Aorta (tissue), 5 donors: ENCODE measurements around the gene TSPO. TPM values are rescaled to one million over a fixed set of nuclear protein-coding genes. Genes with fewer than 3 reads are reported as not detected.

Experiments
- ATAC-seq: fragments of 200-7000 bp; cut with Tn5 transposase; one replicate; pipeline ENCODE4 v1.9.1; 2022; ENCODE audit warnings: moderate library complexity; ENCODE audit not compliant: low FRiP score
- DNase-seq, 2 donors: peaks; one replicate each; pipeline ENCODE4 v3.0.0-alpha.2; 2020
- H3K27ac ChIP-seq, 2 donors: one replicate each; pipeline ENCODE4 v1.5.1; 2013; ENCODE audit warnings: low read length in 2 of 2, mild to moderate bottlenecking in 2 of 2, moderate library complexity in 2 of 2, control low read depth in 1 of 2, inconsistent platforms in 1 of 2, low read depth in 1 of 2
- H3K27me3 ChIP-seq, 2 donors: one replicate each; pipeline ENCODE4 v1.6.1; 2013; ENCODE audit warnings: control low read depth in 1 of 2, low read length in 1 of 2, mild to moderate bottlenecking in 1 of 2, moderate library complexity in 1 of 2; ENCODE audit not compliant: insufficient read depth in 2 of 2, control insufficient read depth in 1 of 2
- H3K36me3 ChIP-seq, 2 donors: one replicate each; pipeline ENCODE4 v1.6.1; 2013; ENCODE audit warnings: control low read depth in 1 of 2, low read length in 1 of 2, mild to moderate bottlenecking in 1 of 2; ENCODE audit not compliant: insufficient read depth in 2 of 2, control insufficient read depth in 1 of 2
- H3K4me1 ChIP-seq, 2 donors: one replicate each; pipeline ENCODE4 v1.6.1; 2013; ENCODE audit warnings: low read length in 2 of 2, control low read depth in 1 of 2, mild to moderate bottlenecking in 1 of 2, moderate library complexity in 1 of 2; ENCODE audit not compliant: insufficient read depth in 2 of 2, control insufficient read depth in 1 of 2
- H3K4me3 ChIP-seq, 2 donors: one replicate each; pipeline ENCODE4 v1.5.1; 2013; ENCODE audit warnings: low read length in 2 of 2, control low read depth in 1 of 2, mild to moderate bottlenecking in 1 of 2
- H3K9me3 ChIP-seq: one replicate; pipeline ENCODE4 v1.6.1; 2013; ENCODE audit warnings: mild to moderate bottlenecking, low read length; ENCODE audit not compliant: control insufficient read depth
- WGBS, 2 donors: extraction: QIAGEN DNeasy Blood & Tissue Kit; methylation state at CpG; one replicate each; pipeline ENCODE4 v1.1.7; 2013; 5-methylcytosine and 5-hydroxymethylcytosine counted together
- intact Hi-C, 2 donors: fragments of 100-400 bp; cut with DNase I; formaldehyde crosslinking; loops; one replicate each; pipeline versions ENCODE4 v1.14.2 to v1.15.0; 2022
- polyA plus RNA-seq, 2 donors: library from polyadenylated mRNA; stranded (reverse); fragments of 200-250 nt; gene quantifications; one replicate each; pipeline ENCODE4 v1.2.3, GENCODE V29; 2013
- total RNA-seq, 2 donors: library from RNA; stranded (reverse); fragmentation: NEBNext Ultra II Directional; extraction: Animal tissue kit (Norgen Biotek cat#: 25700); gene quantifications; one replicate each; pipeline ENCODE4 v1.2.1, GENCODE V29; 2021
- donor health status: healthy with polysubstance abuse.
- donor health status: Bipolar disorder and iron deficiency.
- donor health status: DM: no; HTN: no; CAD: no.
- donor health status: DM: no; HTN: no; CAD: no.
- donor health status: DM: yes; HTN: yes; CAD: no.

The TSPO gene
- total and polyA plus RNA-seq, 4 donors: 88.7 to 311 (median 204) TPM

GRCh38 chr22:43152357-43153071 lies 1.2 kb downstream of the TSPO start:
- Histone ChIP-seq H3K36me3 (no peaks in the 10 kb centered on the region), H3K4me1 (no peaks in the 10 kb centered on the region), H3K27ac (peak overlapping the region in 1 of 2 donors; percentile 87), H3K27me3 (no peaks in the 10 kb centered on the region), H3K4me3 (peak overlapping the region; percentile 68 to 78), H3K9me3 (no peaks in the 10 kb centered on the region)
- intact Hi-C loops: loop anchor here in 1 of 2 donors (2.0 kb wide), 1 partner anchor 34 kb away; the partner anchor contains the start of gene TTLL12
- peak; percentile 90 for DNase-seq
- WGBS, 2 donors: 1 to 2% methylated on average over 22 of the region's 22 CpGs
- ATAC-seq: peak; percentile 79

- Histone ChIP-seq H3K4me3 (no peak overlapping the region), H3K27me3 (no peaks in the 10 kb centered on the region), H3K9me3 (no peaks in the 10 kb centered on the region), H3K4me1 (no peaks in the 10 kb centered on the region), H3K36me3 (no peaks in the 10 kb centered on the region), H3K27ac (no peak overlapping the region)
- DNase-seq (no peak), ATAC-seq (no peak)
- 63 to 65% methylated on average over 9 of the region's 9 CpGs for WGBS, 2 donors
- intact Hi-C loops: loop anchor here in 1 of 2 donors (2.0 kb wide), 1 partner anchor 33 kb away; the partner anchor contains the start of gene TTLL12
Measured at GRCh38 chr22:43153899-43154298, 2.5 kb downstream of the TSPO start.

- Histone ChIP-seq H3K4me3 (no peak overlapping the region), H3K27ac (no peak overlapping the region), H3K9me3 (no peaks in the 10 kb centered on the region), H3K4me1 (no peaks in the 10 kb centered on the region), H3K36me3 (no peaks in the 10 kb centered on the region), H3K27me3 (no peaks in the 10 kb centered on the region)
- DNase-seq: peak in 1 of 2 donors; percentile 88
- no peak for ATAC-seq
- intact Hi-C loops: no loop called here
- whole genome bisulfite sequencing, 2 donors: 91 to 95% methylated on average over 25 to 27 of the region's 27 CpGs
Measured at GRCh38 chr22:43154887-43155536, 3.7 kb downstream of the TSPO start.

GRCh38 chr22:43155789-43156188 lies 4.4 kb downstream of the TSPO start:
- no peak for ATAC-seq
- WGBS, 2 donors: 89 to 90% methylated on average over 5 of the region's 5 CpGs
- no peak for DNase-seq
- intact Hi-C loops: no loop called here
- H3K27ac ChIP-seq: no peak overlapping the region
- no peaks in the 10 kb centered on the region for H3K27me3 ChIP-seq
- no peaks in the 10 kb centered on the region for H3K4me1 ChIP-seq
- H3K9me3 ChIP-seq: no peaks in the 10 kb centered on the region
- no peaks in the 10 kb centered on the region for H3K36me3 ChIP-seq
- no peak overlapping the region for H3K4me3 ChIP-seq

- Histone ChIP-seq H3K4me1 (no peaks in the 10 kb centered on the region), H3K36me3 (no peaks in the 10 kb centered on the region), H3K9me3 (no peaks in the 10 kb centered on the region), H3K4me3 (no peak overlapping the region), H3K27ac (no peak overlapping the region), H3K27me3 (no peaks in the 10 kb centered on the region)
- DNase-seq: no peak
- WGBS, 2 donors: 87 to 88% methylated on average over 12 of the region's 12 CpGs
- intact Hi-C loops: no loop called here
- no peak for ATAC-seq
Measured at GRCh38 chr22:43156413-43156812, 5.1 kb downstream of the TSPO start.

- Histone ChIP-seq H3K4me3 (no peak overlapping the region), H3K4me1 (no peaks in the 10 kb centered on the region), H3K27me3 (no peaks in the 10 kb centered on the region), H3K27ac (no peak overlapping the region), H3K9me3 (no peaks in the 10 kb centered on the region), H3K36me3 (peaks cover 0 to 1% of the 10 kb centered on the region in 2 donors)
- no peak for DNase-seq
- no peak for ATAC-seq
- intact Hi-C loops: no loop called here
- WGBS, 2 donors: 80% methylated on average over 9 of the region's 9 CpGs
Measured at GRCh38 chr22:43157874-43158546, 6.7 kb downstream of the TSPO start.

GRCh38 chr22:43158778-43159483 lies 7.6 kb downstream of the TSPO start:
- no peaks in the 10 kb centered on the region for H3K9me3 ChIP-seq
- no peak for DNase-seq
- H3K27me3 ChIP-seq: no peaks in the 10 kb centered on the region
- 90 to 91% methylated on average over 24 of the region's 24 CpGs for WGBS, 2 donors
- intact Hi-C loops: no loop called here
- no peak overlapping the region for H3K4me3 ChIP-seq
- H3K4me1 ChIP-seq: no peaks in the 10 kb centered on the region
- H3K27ac ChIP-seq: no peak overlapping the region
- ATAC-seq: no peak
- peaks cover 0 to 1% of the 10 kb centered on the region in 2 donors for H3K36me3 ChIP-seq

- Histone ChIP-seq H3K36me3 (peaks cover 0 to 1% of the 10 kb centered on the region in 2 donors), H3K9me3 (no peaks in the 10 kb centered on the region), H3K27ac (no peak overlapping the region), H3K4me1 (no peaks in the 10 kb centered on the region), H3K4me3 (no peak overlapping the region), H3K27me3 (no peaks in the 10 kb centered on the region)
- DNase-seq (peak in 1 of 2 donors; percentile 49), ATAC-seq (no peak)
- intact Hi-C loops: no loop called here
- WGBS, 2 donors: 73 to 80% methylated on average over 18 of the region's 18 CpGs
Measured at GRCh38 chr22:43159484-43160178, 8.3 kb downstream of the TSPO start.
